Fibroblast of mammary gland (primary cell): ENCODE data around the gene RBMS3.

Source experiments
- DNase-seq: peaks from one replicate; pipeline ENCODE4 v3.0.0-alpha.2; 2010; ENCODE audit warnings: low read depth
- H3K4me3 ChIP-seq: 2 replicates; pipeline ENCODE4 v1.5.1; 2011; ENCODE audit warnings: low read depth, mild to moderate bottlenecking, low read length, moderate library complexity; ENCODE audit not compliant: control insufficient read depth
- CTCF ChIP-seq: conservative IDR thresholded peaks from 2 replicates; pipeline ENCODE4 v1.5.1; 2011; ENCODE audit warnings: low read depth, low read length, inconsistent platforms; ENCODE audit not compliant: control insufficient read depth, insufficient read depth

RBMS3 gene

DNA sequence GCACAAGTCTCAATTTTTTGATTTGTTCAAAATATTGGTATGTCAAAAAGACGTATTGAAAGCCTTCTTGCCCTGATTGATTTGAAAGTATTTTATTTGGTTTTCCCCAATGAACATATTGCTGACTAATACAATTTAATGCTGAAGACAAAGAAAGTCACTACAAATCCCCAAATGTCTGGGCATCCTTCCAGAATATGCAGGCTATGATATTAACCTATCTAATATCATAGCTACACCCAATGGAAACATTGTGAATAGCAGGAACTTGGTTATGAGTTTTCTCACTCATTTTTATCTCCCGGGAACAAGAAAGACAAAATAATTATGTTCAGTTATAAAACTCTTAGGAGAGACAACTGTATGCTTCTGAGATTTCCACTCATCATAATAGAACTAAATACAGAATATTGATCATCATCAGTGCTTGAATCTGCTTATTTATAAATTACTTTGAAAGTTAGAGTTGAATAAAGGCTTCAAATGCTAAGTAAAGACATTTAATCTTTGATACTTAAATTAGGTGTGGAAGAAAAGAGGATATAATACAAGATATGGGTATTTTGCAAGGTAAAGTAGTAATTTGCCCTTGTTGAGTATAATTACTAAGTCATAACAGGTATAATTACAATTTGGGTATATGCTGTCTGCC lies 483.9 kb downstream of the RBMS3 start:
- DNase-seq, result peak; percentile 95
- H3K4me3 ChIP-seq, result no peak overlapping the region
- TF ChIP-seq CTCF, result peak; percentile 83

DNA sequence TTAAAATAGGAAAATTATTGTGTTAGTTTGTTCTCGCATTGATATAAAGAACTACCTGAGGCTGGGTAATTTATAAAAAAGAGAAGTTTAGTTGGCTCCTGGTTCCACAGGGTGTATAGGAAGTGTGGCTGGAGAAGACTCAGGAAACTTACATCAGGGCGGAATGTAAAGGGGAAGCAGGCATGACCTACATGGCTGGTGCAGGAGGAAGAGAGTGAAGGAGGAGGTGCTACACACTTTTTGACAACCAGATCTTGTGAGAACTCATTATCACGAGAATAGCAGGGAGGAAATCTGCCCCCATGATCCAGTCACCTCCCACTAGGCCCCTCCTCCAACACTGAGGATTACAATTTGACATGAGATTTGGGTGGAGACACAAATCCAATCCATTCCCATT lies 490.7 kb downstream of the RBMS3 start:
- DNase-seq, result no peak
- H3K4me3 ChIP-seq, result no peak overlapping the region
- TF ChIP-seq CTCF, result no peak

GRCh38 chr3:29772436-29772835 lies 491.6 kb downstream of the RBMS3 start:
- no peak for TF ChIP-seq CTCF
- H3K4me3 ChIP-seq, result no peak overlapping the region
- DNase-seq, result no peak

GRCh38 chr3:29773481-29773880 lies 492.6 kb downstream of the RBMS3 start:
- H3K4me3 ChIP-seq, result no peak overlapping the region
- DNase-seq, result no peak
- TF ChIP-seq CTCF, result no peak

- no peak overlapping the region for H3K4me3 ChIP-seq
- DNase-seq, result peak; percentile 62
- no peak for TF ChIP-seq CTCF
These were observed 494.5 kb downstream of the RBMS3 start for GRCh38 chr3:29775340-29775739.

DNA sequence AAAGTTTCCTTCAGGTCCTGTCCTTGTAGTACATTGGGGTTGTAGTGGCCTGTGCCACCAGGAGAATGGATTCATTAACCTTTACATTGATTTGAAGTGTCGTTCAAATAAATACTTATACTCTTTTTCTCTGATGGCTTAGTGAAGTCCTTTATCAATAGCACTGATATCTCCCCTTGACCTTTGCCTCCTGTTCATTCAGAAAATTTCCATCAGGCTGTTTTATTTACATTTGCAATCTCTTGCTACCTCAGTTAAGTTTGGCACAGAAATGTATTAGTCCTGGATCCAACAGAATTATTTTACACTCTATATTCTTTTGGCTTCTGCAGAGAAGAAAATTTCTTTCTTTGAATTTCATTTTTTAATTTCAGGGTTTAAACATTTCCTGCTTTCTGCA lies 497.0 kb downstream of the RBMS3 start:
- no peak overlapping the region for H3K4me3 ChIP-seq
- no peak for DNase-seq

More for the DNA sequence above, 497.0 kb downstream of the RBMS3 start:
- TF ChIP-seq CTCF, result no peak
